HEK293 (cell line): Measurements from ENCODE around the gene LKAAEAR1.
"Not testable (repeated sequence)": the region's sequence is repeated elsewhere in the genome, so short reads cannot be mapped to it uniquely, and the experiment has no call there.

Experiments
- CTCF ChIA-PET: fragments of 350-600 bp; formaldehyde crosslinking; extraction: SDS; loops from one replicate; lab custom pipeline; 2021; ENCODE audit warnings: antibody characterized with exemption; lab: Yijun Ruan, JAX
- POLR2A ChIA-PET: fragments of 300-600 bp; formaldehyde crosslinking; extraction: SDS; loops from one replicate; lab custom pipeline; 2020; ENCODE audit warnings: antibody characterized with exemption, inconsistent platforms; lab: Yijun Ruan, JAX
- H3K27ac ChIP-seq: fragments of 200-500 bp; sonication (Bioruptor generic); 2 replicates; pipeline ENCODE4 v1.5.1; 2014; ENCODE audit warnings: low read depth, low read length, control low read depth, inconsistent platforms; ENCODE audit errors: extremely low read depth
- H3K36me3 ChIP-seq, 2 experiments: fragments of 200-500 bp in 1 of 2; sonication (Bioruptor generic) in 1 of 2; 1 replicate in 1 of 2; 2 replicates in 1 of 2; pipeline ENCODE4 v1.5.1; 2014 to 2017; ENCODE audit warnings: inconsistent platforms in 2 of 2, low read length in 2 of 2; ENCODE audit not compliant: control insufficient read depth in 2 of 2, insufficient read depth in 1 of 2
- H3K4me1 ChIP-seq: fragments of 200-500 bp; sonication (Bioruptor generic); 2 replicates; pipeline ENCODE4 v1.5.1; 2014; ENCODE audit warnings: mild to moderate bottlenecking, low read length, inconsistent platforms; ENCODE audit not compliant: control insufficient read depth, insufficient read depth
- H3K4me3 ChIP-seq: 2 replicates; pipeline ENCODE4 v1.5.1; 2011; ENCODE audit warnings: low read depth, mild to moderate bottlenecking, control low read depth, low read length, moderate library complexity
- H3K9me3 ChIP-seq: fragments of 200-500 bp; sonication (Bioruptor generic); 2 replicates; pipeline ENCODE4 v1.5.1; 2014; ENCODE audit warnings: low read depth, low read length, inconsistent platforms; ENCODE audit not compliant: control insufficient read depth, insufficient read depth
- BCL11A ChIP-seq: fragments of 450-650 bp; formaldehyde crosslinking; IDR thresholded peaks from 2 replicates; pipeline ENCODE4 v1.5.1; 2016; ENCODE audit warnings: low read depth, missing biosample characterization, missing genetic modification characterization
- IKZF3 ChIP-seq: fragments of 450-650 bp; IDR thresholded peaks from 2 replicates; pipeline ENCODE4 v1.5.0; 2018; ENCODE audit warnings: missing biosample characterization, mild to moderate bottlenecking, missing genetic modification characterization, moderate library complexity
- PRDM1 ChIP-seq: fragments of 450-650 bp; formaldehyde crosslinking; IDR thresholded peaks from 2 replicates; pipeline ENCODE4; 2016; ENCODE audit warnings: missing biosample characterization, missing genetic modification characterization
- SCRT2 ChIP-seq: fragments of 450-650 bp; formaldehyde crosslinking; IDR thresholded peaks from 2 replicates; pipeline ENCODE4 v1.5.1; 2016; ENCODE audit warnings: missing biosample characterization, missing genetic modification characterization
- YY2 ChIP-seq: fragments of 450-650 bp; formaldehyde crosslinking; IDR thresholded peaks from 2 replicates; pipeline ENCODE4 v1.5.1; 2016; ENCODE audit warnings: missing biosample characterization, missing genetic modification characterization
- ZFHX2 ChIP-seq: fragments of 450-650 bp; formaldehyde crosslinking; conservative IDR thresholded peaks from 2 replicates; pipeline ENCODE4 v1.5.1; 2016; ENCODE audit warnings: missing biosample characterization, missing genetic modification characterization
- ZNF23 ChIP-seq: fragments of 450-650 bp; formaldehyde crosslinking; IDR thresholded peaks from 2 replicates; pipeline ENCODE4 v1.5.1; 2016; ENCODE audit warnings: missing biosample characterization, missing genetic modification characterization, borderline replicate concordance
- ZNF37A ChIP-seq: fragments of 450-650 bp; IDR thresholded peaks from 2 replicates; pipeline ENCODE4 v1.5.1; 2018; ENCODE audit warnings: missing biosample characterization, missing genetic modification characterization
- ZNF548 ChIP-seq: fragments of 450-650 bp; formaldehyde crosslinking; IDR thresholded peaks from 2 replicates; pipeline ENCODE4 v1.5.1; 2016; ENCODE audit warnings: missing biosample characterization, missing genetic modification characterization
- ZNF555 ChIP-seq: fragments of 450-650 bp; formaldehyde crosslinking; conservative IDR thresholded peaks from 2 replicates; pipeline ENCODE4 v1.5.1; 2017; ENCODE audit warnings: missing biosample characterization, mild to moderate bottlenecking, missing genetic modification characterization, inconsistent platforms
- ZNF561 ChIP-seq: fragments of 450-650 bp; IDR thresholded peaks from 2 replicates; pipeline ENCODE4 v1.5.1; 2018; ENCODE audit warnings: missing biosample characterization, missing genetic modification characterization, borderline replicate concordance
- ZNF626 ChIP-seq: fragments of 450-650 bp; sonication (Bioruptor Pico); formaldehyde crosslinking; IDR thresholded peaks from 2 replicates; pipeline ENCODE4 v1.5.1; 2018; ENCODE audit warnings: missing biosample characterization, missing genetic modification characterization, inconsistent platforms
- ZNF747 ChIP-seq: fragments of 450-650 bp; formaldehyde crosslinking; IDR thresholded peaks from 2 replicates; pipeline ENCODE4 v1.5.1; 2016; ENCODE audit warnings: missing biosample characterization, missing genetic modification characterization
- ZNF76 ChIP-seq: fragments of 450-650 bp; formaldehyde crosslinking; IDR thresholded peaks from 2 replicates; pipeline ENCODE4; 2016; ENCODE audit warnings: low read depth, missing biosample characterization, missing genetic modification characterization, borderline replicate concordance
- TF ChIP-seq, protein P1 (sequence below): fragments of 450-650 bp; formaldehyde crosslinking; IDR thresholded peaks from 2 replicates; pipeline ENCODE4 v1.5.1; 2017; ENCODE audit warnings: missing biosample characterization, missing genetic modification characterization
- TF ChIP-seq, protein P2 (sequence below): fragments of 450-650 bp; formaldehyde crosslinking; IDR thresholded peaks from 2 replicates; pipeline ENCODE4 v1.5.1; 2016; ENCODE audit warnings: missing biosample characterization, missing genetic modification characterization
- TF ChIP-seq, protein P3 (sequence below): fragments of 450-650 bp; formaldehyde crosslinking; IDR thresholded peaks from 2 replicates; pipeline ENCODE4 v1.5.1; 2016; ENCODE audit warnings: missing biosample characterization, missing genetic modification characterization
- TF ChIP-seq, protein P4 (sequence below): fragments of 450-650 bp; formaldehyde crosslinking; IDR thresholded peaks from 2 replicates; pipeline ENCODE4 v1.5.1; 2016; ENCODE audit warnings: missing biosample characterization, missing genetic modification characterization

Gene LKAAEAR1

DNA sequence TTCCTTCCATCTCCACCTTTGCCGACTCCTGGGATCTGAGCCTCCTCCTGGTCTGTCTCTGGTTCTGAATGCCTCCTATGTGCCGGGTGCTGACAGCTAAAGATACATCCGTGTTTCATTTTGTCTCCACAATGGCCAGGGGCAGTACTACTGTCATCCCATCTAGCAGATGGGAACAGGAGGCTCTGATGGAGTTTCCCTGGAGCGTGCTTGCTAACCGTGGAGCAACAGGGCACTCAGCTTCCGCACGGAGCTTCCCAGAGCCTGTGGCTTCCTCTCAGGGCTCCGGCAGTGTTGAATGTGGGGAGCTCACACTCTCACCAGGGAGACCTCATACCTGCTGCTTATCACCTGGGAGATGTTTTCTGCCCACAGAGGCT lies 35.1 kb upstream of the LKAAEAR1 start:
- POLR2A ChIA-PET = no interaction called here

DNA sequence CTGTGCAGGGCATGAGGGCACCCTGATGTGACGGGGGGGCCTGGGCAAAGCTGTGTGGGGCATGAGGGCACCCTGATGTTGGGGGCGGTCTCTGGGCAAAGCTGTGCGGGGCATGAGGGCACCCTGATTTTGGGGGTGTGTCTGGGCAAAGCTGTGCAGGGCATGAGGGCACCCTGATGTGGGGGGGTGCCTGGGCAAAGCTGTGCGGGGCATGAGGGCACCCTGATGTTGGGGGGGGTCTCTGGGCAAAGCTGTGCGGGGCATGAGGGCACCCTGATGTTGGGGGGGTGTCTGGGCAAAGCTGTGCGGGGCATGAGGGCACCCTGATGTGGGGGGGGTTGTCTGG lies 33.2 kb upstream of the LKAAEAR1 start:
- CTCF ChIA-PET, H3K27ac ChIP-seq, POLR2A ChIA-PET, H3K9me3 ChIP-seq, H3K36me3 ChIP-seq, H3K4me1 ChIP-seq, H3K4me3 ChIP-seq: not testable (repeated sequence)

More for the DNA sequence above, 35.1 kb upstream of the LKAAEAR1 start:
- CTCF ChIA-PET = interaction anchor here (0.6 to 3.5 kb wide), 13 partner anchors 9 to 581 kb away, joined by 3 to 35 read pairs (median 5); partner anchors contain the start of genes LKAAEAR1, PRPF6 and SAMD10
- Histone ChIP-seq H3K4me3 (no peak overlapping the region), H3K36me3 (no peaks in the 10 kb centered on the region), H3K9me3 (no peaks in the 10 kb centered on the region), H3K27ac (no peak overlapping the region), H3K4me1 (no peaks in the 10 kb centered on the region)
- TF ChIP-seq IKZF3 (tag by site-specific recombination) (peak; percentile 67), SCRT2 (tag by site-specific recombination) (peak; percentile 35; the same call in 1 of the 2 replicates), ZNF548 (tag by site-specific recombination) (no peak), ZNF23 (tag by site-specific recombination) (no peak), ZNF747 (tag by site-specific recombination) (no peak), ZFHX2 (tag by site-specific recombination) (no peak), ZNF76 (tag by site-specific recombination) (no peak), ZNF626 (tag by site-specific recombination) (no peak)
- TF ChIP-seq, protein P1, sequence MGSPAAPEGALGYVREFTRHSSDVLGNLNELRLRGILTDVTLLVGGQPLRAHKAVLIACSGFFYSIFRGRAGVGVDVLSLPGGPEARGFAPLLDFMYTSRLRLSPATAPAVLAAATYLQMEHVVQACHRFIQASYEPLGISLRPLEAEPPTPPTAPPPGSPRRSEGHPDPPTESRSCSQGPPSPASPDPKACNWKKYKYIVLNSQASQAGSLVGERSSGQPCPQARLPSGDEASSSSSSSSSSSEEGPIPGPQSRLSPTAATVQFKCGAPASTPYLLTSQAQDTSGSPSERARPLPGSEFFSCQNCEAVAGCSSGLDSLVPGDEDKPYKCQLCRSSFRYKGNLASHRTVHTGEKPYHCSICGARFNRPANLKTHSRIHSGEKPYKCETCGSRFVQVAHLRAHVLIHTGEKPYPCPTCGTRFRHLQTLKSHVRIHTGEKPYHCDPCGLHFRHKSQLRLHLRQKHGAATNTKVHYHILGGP (tag by site-specific recombination) = no peak
- TF ChIP-seq, protein P2, sequence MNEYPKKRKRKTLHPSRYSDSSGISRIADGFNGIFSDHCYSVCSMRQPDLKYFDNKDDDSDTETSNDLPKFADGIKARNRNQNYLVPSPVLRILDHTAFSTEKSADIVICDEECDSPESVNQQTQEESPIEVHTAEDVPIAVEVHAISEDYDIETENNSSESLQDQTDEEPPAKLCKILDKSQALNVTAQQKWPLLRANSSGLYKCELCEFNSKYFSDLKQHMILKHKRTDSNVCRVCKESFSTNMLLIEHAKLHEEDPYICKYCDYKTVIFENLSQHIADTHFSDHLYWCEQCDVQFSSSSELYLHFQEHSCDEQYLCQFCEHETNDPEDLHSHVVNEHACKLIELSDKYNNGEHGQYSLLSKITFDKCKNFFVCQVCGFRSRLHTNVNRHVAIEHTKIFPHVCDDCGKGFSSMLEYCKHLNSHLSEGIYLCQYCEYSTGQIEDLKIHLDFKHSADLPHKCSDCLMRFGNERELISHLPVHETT (tag by site-specific recombination) = no peak
- TF ChIP-seq, protein P3, sequence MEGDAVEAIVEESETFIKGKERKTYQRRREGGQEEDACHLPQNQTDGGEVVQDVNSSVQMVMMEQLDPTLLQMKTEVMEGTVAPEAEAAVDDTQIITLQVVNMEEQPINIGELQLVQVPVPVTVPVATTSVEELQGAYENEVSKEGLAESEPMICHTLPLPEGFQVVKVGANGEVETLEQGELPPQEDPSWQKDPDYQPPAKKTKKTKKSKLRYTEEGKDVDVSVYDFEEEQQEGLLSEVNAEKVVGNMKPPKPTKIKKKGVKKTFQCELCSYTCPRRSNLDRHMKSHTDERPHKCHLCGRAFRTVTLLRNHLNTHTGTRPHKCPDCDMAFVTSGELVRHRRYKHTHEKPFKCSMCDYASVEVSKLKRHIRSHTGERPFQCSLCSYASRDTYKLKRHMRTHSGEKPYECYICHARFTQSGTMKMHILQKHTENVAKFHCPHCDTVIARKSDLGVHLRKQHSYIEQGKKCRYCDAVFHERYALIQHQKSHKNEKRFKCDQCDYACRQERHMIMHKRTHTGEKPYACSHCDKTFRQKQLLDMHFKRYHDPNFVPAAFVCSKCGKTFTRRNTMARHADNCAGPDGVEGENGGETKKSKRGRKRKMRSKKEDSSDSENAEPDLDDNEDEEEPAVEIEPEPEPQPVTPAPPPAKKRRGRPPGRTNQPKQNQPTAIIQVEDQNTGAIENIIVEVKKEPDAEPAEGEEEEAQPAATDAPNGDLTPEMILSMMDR = no peak

DNA sequence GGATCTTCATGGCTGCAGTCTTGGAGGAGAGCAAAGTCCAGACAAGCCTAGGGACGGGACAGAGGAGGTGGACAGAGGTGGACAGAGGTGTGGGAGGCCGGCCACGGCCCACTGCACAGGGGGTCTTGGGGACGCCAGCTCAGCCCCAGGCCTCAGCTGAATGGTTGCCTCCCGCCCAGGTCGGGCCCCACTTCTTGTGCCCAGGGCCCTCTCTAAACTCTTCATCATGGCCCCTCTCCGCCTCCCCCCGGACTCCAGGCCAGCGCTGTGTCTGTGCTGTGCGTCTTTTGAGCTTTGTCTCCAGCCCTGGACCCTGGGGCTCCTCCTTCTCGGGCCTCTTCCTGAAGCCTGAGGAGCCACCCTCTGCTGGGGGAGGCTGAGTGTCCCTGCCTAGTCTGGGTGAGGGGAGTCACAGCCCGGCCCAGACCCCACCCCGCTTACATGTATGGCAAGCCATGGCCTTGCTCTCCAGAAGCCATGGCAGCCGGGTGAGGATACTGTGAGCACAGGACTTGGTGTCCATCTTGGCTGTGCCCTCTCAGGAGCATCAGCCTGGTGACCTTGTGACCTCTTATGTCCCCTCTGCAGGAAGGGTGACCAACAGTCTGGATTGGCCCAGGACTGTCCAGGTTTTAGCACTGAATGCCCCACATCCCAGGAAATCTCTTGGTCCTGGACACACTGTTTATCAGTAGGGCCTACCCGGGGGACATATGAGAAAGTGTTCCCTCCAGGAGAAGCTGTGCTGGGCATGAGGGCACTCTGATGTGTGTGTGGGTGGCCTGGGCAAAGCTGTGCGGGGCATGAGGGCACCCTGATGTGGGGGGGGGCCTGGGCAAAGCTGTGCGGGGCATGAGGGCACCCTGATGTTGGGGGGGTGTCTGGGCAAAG lies 32.6 kb upstream of the LKAAEAR1 start:
- POLR2A ChIA-PET = interaction anchor here (0.8 kb wide), 1 partner anchor 8 kb away, joined by 3 read pairs; no protein-coding TSS in a partner anchor
- CTCF ChIA-PET = interaction anchor here (0.6 kb wide), 1 partner anchor 184 kb away, joined by 4 read pairs; no protein-coding TSS in a partner anchor
- no peak overlapping the region for H3K27ac ChIP-seq
- no peak for TF ChIP-seq YY2 (tag by site-specific recombination)
- no peak for TF ChIP-seq PRDM1 (tag by site-specific recombination)
- TF ChIP-seq ZNF37A (tag by site-specific recombination) = no peak
- TF ChIP-seq, protein P4, sequence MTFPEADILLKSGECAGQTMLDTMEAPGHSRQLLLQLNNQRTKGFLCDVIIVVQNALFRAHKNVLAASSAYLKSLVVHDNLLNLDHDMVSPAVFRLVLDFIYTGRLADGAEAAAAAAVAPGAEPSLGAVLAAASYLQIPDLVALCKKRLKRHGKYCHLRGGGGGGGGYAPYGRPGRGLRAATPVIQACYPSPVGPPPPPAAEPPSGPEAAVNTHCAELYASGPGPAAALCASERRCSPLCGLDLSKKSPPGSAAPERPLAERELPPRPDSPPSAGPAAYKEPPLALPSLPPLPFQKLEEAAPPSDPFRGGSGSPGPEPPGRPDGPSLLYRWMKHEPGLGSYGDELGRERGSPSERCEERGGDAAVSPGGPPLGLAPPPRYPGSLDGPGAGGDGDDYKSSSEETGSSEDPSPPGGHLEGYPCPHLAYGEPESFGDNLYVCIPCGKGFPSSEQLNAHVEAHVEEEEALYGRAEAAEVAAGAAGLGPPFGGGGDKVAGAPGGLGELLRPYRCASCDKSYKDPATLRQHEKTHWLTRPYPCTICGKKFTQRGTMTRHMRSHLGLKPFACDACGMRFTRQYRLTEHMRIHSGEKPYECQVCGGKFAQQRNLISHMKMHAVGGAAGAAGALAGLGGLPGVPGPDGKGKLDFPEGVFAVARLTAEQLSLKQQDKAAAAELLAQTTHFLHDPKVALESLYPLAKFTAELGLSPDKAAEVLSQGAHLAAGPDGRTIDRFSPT (tag by site-specific recombination) = 0 out of 2 replicates have a peak, but pooled peaks have one; percentile 37
- TF ChIP-seq ZNF561 = no peak
- TF ChIP-seq ZNF23 (tag by site-specific recombination) = no peak
- peak; percentile 60; the same call in 1 of the 2 replicates for TF ChIP-seq BCL11A (tag by site-specific recombination)
- no peak for TF ChIP-seq ZNF555 (tag by site-specific recombination)
- no peak overlapping the region for H3K4me3 ChIP-seq
- no peaks in the 10 kb centered on the region for H3K9me3 ChIP-seq
- no peaks in the 10 kb centered on the region for H3K4me1 ChIP-seq
- H3K36me3 ChIP-seq = no peaks in the 10 kb centered on the region
